ENCODE data around the gene RHOG.
A peak's percentile ranks its signal among the peaks of the same experiment; 100 is the strongest.
"Not testable (repeated sequence)": the region's sequence is repeated elsewhere in the genome, so short reads cannot be mapped to it uniquely, and the experiment has no call there.

RHOG gene

GRCh38 chr11:3823303-3823702, 17.5 kb downstream of the RHOG start:
- no peak for TF ChIP-seq CTCF (IDR thresholded peaks at IDR 0.05; ENCODE audit: low read depth, low read length)
- in situ Hi-C loops (cut with HindIII; ENCODE audit: low sequenced_read_pairs) = no loop called here
- no peak overlapping the region for H3K4me3 ChIP-seq (ENCODE audit: low read depth, low read length)
- DNase-seq (ENCODE audit: low read depth, low spot score) = peak; percentile 76

- TF ChIP-seq CTCF (IDR thresholded peaks at IDR 0.05; ENCODE audit: low read depth, low read length) = no peak
- H3K4me3 ChIP-seq (ENCODE audit: low read depth, low read length) = no peak overlapping the region
- DNase-seq (ENCODE audit: low read depth, low spot score) = no peak
- in situ Hi-C loops (cut with HindIII; ENCODE audit: low sequenced_read_pairs) = no loop called here
Observed at GRCh38 chr11:3822312-3822711, 18.4 kb downstream of the RHOG start.

GRCh38 chr11:3820971-3821370, 19.8 kb downstream of the RHOG start:
- TF ChIP-seq CTCF (IDR thresholded peaks at IDR 0.05; ENCODE audit: low read depth, low read length) = no peak
- H3K4me3 ChIP-seq (ENCODE audit: low read depth, low read length) = no peak overlapping the region
- no peak for DNase-seq (ENCODE audit: low read depth, low spot score)
- in situ Hi-C loops (cut with HindIII; ENCODE audit: low sequenced_read_pairs) = no loop called here

GRCh38 chr11:3817181-3817800, 23.5 kb downstream of the RHOG start:
- TF ChIP-seq CTCF (IDR thresholded peaks at IDR 0.05; ENCODE audit: low read depth, low read length) = no peak
- in situ Hi-C loops (cut with HindIII; ENCODE audit: low sequenced_read_pairs) = no loop called here

GRCh38 chr11:3816673-3817072, 24.1 kb downstream of the RHOG start:
- no peak for DNase-seq (ENCODE audit: low read depth, low spot score)
- in situ Hi-C loops (cut with HindIII; ENCODE audit: low sequenced_read_pairs) = no loop called here
- H3K4me3 ChIP-seq (ENCODE audit: low read depth, low read length) = no peak overlapping the region
- TF ChIP-seq CTCF (IDR thresholded peaks at IDR 0.05; ENCODE audit: low read depth, low read length) = no peak

More at GRCh38 chr11:3817181-3817800, 23.5 kb downstream of the RHOG start:
- DNase-seq (ENCODE audit: low read depth, low spot score) = no peak
- H3K4me3 ChIP-seq (ENCODE audit: low read depth, low read length) = no peak overlapping the region

- in situ Hi-C loops (cut with HindIII; ENCODE audit: low sequenced_read_pairs) = no loop called here
- H3K4me3 ChIP-seq (ENCODE audit: low read depth, low read length) = no peak overlapping the region
- no peak for TF ChIP-seq CTCF (IDR thresholded peaks at IDR 0.05; ENCODE audit: low read depth, low read length)
- DNase-seq (ENCODE audit: low read depth, low spot score) = no peak
Observed at GRCh38 chr11:3815845-3816244, 24.9 kb downstream of the RHOG start.

GRCh38 chr11:3814832-3815231, 25.9 kb downstream of the RHOG start:
- in situ Hi-C loops (cut with HindIII; ENCODE audit: low sequenced_read_pairs); H3K4me3 ChIP-seq (ENCODE audit: low read depth, low read length); DNase-seq (ENCODE audit: low read depth, low spot score): not testable (repeated sequence)

Measured in astrocyte of the spinal cord (primary cell).